ENCODE results near the gene PDX1.

PDX1 gene

GRCh38 chr13:27907121-27907787, 12.5 kb upstream of the PDX1 start (continued):
- TF ChIP-seq ZFP30 (CRISPR knock-in tag; IDR thresholded peaks at IDR 0.05) (no peak), TCF4 (CRISPR knock-in tag; IDR thresholded peaks at IDR 0.05; ENCODE audit: borderline replicate concordance) (no peak), CSRNP3 (CRISPR knock-in tag; IDR thresholded peaks at IDR 0.05) (no peak), SNAI2 (CRISPR knock-in tag; IDR thresholded peaks at IDR 0.05) (no peak), ESRRG (CRISPR knock-in tag; IDR thresholded peaks at IDR 0.05) (no peak), PPARA (CRISPR knock-in tag; IDR thresholded peaks at IDR 0.05; ENCODE audit: borderline replicate concordance) (no peak), OSR1 (CRISPR knock-in tag; IDR thresholded peaks at IDR 0.05) (no peak), TSHZ2 (CRISPR knock-in tag; IDR thresholded peaks at IDR 0.05) (no peak), ARNTL (CRISPR knock-in tag; IDR thresholded peaks at IDR 0.05; ENCODE audit: borderline replicate concordance, low read depth) (no peak), ZC3H10 (CRISPR knock-in tag; IDR thresholded peaks at IDR 0.05) (no peak)

GRCh38 chr13:27909378-27909777, 10.4 kb upstream of the PDX1 start:
- no peak for ATAC-seq

More at GRCh38 chr13:27909378-27909777, 10.4 kb upstream of the PDX1 start:
- no peak for TF ChIP-seq POU6F1 (CRISPR knock-in tag; IDR thresholded peaks at IDR 0.05; ENCODE audit: borderline replicate concordance, low read depth)
- no peak for TF ChIP-seq ZNF565 (CRISPR knock-in tag; conservative IDR thresholded peaks at IDR 0.05; ENCODE audit: low read depth)
- no peak for TF ChIP-seq TSHZ2 (CRISPR knock-in tag; IDR thresholded peaks at IDR 0.05)
- TF ChIP-seq CSRNP3 (CRISPR knock-in tag; IDR thresholded peaks at IDR 0.05) = no peak
- no peak for TF ChIP-seq RARB (CRISPR knock-in tag; IDR thresholded peaks at IDR 0.05)
- no peak for TF ChIP-seq TCF4 (CRISPR knock-in tag; IDR thresholded peaks at IDR 0.05; ENCODE audit: borderline replicate concordance)
- no peak for TF ChIP-seq PPARA (CRISPR knock-in tag; IDR thresholded peaks at IDR 0.05; ENCODE audit: borderline replicate concordance)
- no peak for TF ChIP-seq ESRRG (CRISPR knock-in tag; IDR thresholded peaks at IDR 0.05)

Measured in SK-N-SH treated with all-trans-retinoic acid at 6 μM for 48 hours (cell line).